GM23338 (cell line): ENCODE measurements around the gene CCDC57. TPM values are rescaled to one million over a fixed set of nuclear protein-coding genes. Genes with fewer than 3 reads are reported as not detected.

ENCODE experiments used
- ATAC-seq: fragments of 200-7000 bp; cut with Tn5 transposase; 3 replicates; pipeline ENCODE4 v1.9.1; 2020
- DNase-seq: peaks from one replicate; pipeline ENCODE4 v3.0.0-alpha.2; 2015; ENCODE audit warnings: low spot score
- H2AFZ ChIP-seq: fragments of 200-600 bp; sonication (generic); 2 replicates; pipeline ENCODE4 v1.8.0; 2016; ENCODE audit warnings: antibody characterized with exemption, mild to moderate bottlenecking, moderate library complexity
- H3F3A ChIP-seq: fragments of 200-600 bp; sonication (generic); replicated peaks from 2 replicates; pipeline ENCODE4 v1.8.0; 2017; ENCODE audit warnings: antibody characterized with exemption, mixed run types, low read depth
- H3K27ac ChIP-seq: fragments of 200-600 bp; sonication (generic); 2 replicates; pipeline ENCODE4 v1.6.1; 2016; ENCODE audit warnings: low read depth
- H3K27me3 ChIP-seq: fragments of 200-600 bp; sonication (generic); 2 replicates; pipeline ENCODE4 v1.8.0; 2016; ENCODE audit warnings: mild to moderate bottlenecking, mixed run types, moderate library complexity; ENCODE audit not compliant: insufficient read depth
- H3K36me3 ChIP-seq: fragments of 200-600 bp; sonication (generic); 2 replicates; pipeline ENCODE4 v1.8.0; 2016; ENCODE audit warnings: mild to moderate bottlenecking; ENCODE audit not compliant: insufficient read depth
- H3K4me1 ChIP-seq: fragments of 200-600 bp; sonication (generic); 2 replicates; pipeline ENCODE4 v1.8.0; 2016; ENCODE audit warnings: mild to moderate bottlenecking, moderate library complexity; ENCODE audit not compliant: insufficient read depth
- H3K4me2 ChIP-seq: fragments of 200-600 bp; sonication (generic); 2 replicates; pipeline ENCODE4 v1.7.1; 2017; ENCODE audit warnings: mixed run types
- H3K4me3 ChIP-seq: fragments of 200-600 bp; sonication (generic); 2 replicates; pipeline ENCODE4 v1.6.1; 2016; ENCODE audit warnings: mixed run types
- H3K79me2 ChIP-seq: fragments of 200-600 bp; sonication (generic); replicated peaks from 2 replicates; pipeline ENCODE4 v1.8.0; 2017; ENCODE audit warnings: mild to moderate bottlenecking; ENCODE audit not compliant: insufficient read depth
- H3K9me2 ChIP-seq: fragments of 200-600 bp; sonication (generic); 2 replicates; pipeline ENCODE4 v1.8.0; 2017; ENCODE audit not compliant: insufficient read depth
- H4K20me1 ChIP-seq: fragments of 200-600 bp; sonication (generic); replicated peaks from 2 replicates; pipeline ENCODE4 v1.8.0; 2017; ENCODE audit warnings: mild to moderate bottlenecking; ENCODE audit not compliant: insufficient read depth
- H3K27ac Mint-ChIP-seq: 2 replicates; pipeline ENCODE4 v1.8.0; 2020; ENCODE audit warnings: inconsistent platforms, mild to moderate bottlenecking, moderate library complexity, mixed read lengths
- H3K27me3 Mint-ChIP-seq: 3 replicates; pipeline ENCODE4 v1.8.0; 2022; ENCODE audit warnings: low read depth, mild to moderate bottlenecking, moderate library complexity, mixed read lengths, inconsistent platforms; ENCODE audit not compliant: insufficient read depth, poor library complexity
- H3K36me3 Mint-ChIP-seq: 3 replicates; pipeline ENCODE4 v1.8.0; 2021; ENCODE audit warnings: low read depth, mild to moderate bottlenecking, inconsistent platforms, moderate library complexity, mixed read lengths
- H3K4me1 Mint-ChIP-seq: 3 replicates; pipeline ENCODE4 v1.8.0; 2020; ENCODE audit warnings: mild to moderate bottlenecking, inconsistent platforms, mixed read lengths
- H3K4me3 Mint-ChIP-seq: 3 replicates; pipeline ENCODE4 v1.8.0; 2021; ENCODE audit warnings: moderate library complexity, mild to moderate bottlenecking, inconsistent platforms, mixed read lengths
- H3K9me3 Mint-ChIP-seq: 3 replicates; pipeline ENCODE4 v1.8.0; 2020; ENCODE audit warnings: moderate library complexity, mild to moderate bottlenecking, inconsistent platforms, mixed read lengths
- EZH2 ChIP-seq: fragments of 200-600 bp; sonication (generic); IDR thresholded peaks from one replicate; pipeline ENCODE4 v1.8.0; 2017; ENCODE audit warnings: antibody characterized with exemption, mild to moderate bottlenecking, low read depth; ENCODE audit not compliant: unreplicated experiment
- JUNB ChIP-seq: IDR thresholded peaks from one replicate; pipeline ENCODE4 v1.6.1; 2016; ENCODE audit warnings: antibody characterized with exemption; ENCODE audit not compliant: unreplicated experiment
- NANOG ChIP-seq: IDR thresholded peaks from 2 replicates; pipeline ENCODE4 v1.6.1; 2016; ENCODE audit warnings: antibody characterized with exemption, borderline replicate concordance
- POLR2AphosphoS5 ChIP-seq: IDR thresholded peaks from 2 replicates; pipeline ENCODE4 v1.6.1; 2016; ENCODE audit warnings: antibody characterized with exemption, low read depth
- ZNF331 ChIP-seq: fragments of 250-450 bp; sonication (Bioruptor Pico); IDR thresholded peaks from 2 replicates; pipeline ENCODE4 v1.5.0; 2020; ENCODE audit warnings: low read depth, mild to moderate bottlenecking, moderate library complexity
- polyA plus RNA-seq: library from polyadenylated mRNA; unstranded; fragments of >200 nt; fragmentation: Nextera tagmentation; extraction: Ambion mirVana; gene quantifications from 2 replicates; pipeline ENCODE4 v1.2.1, GENCODE V29; 2016
- total RNA-seq: library from RNA; depleted of rRNA; stranded (reverse); fragments of >200 nt; shearing (Covaris generic); gene quantifications from 2 replicates; pipeline ENCODE4 v1.2.3, GENCODE V29; 2014
- TF ChIP-seq, protein P1 (sequence below): IDR thresholded peaks from 2 replicates; pipeline ENCODE4 v1.6.1; 2016; ENCODE audit warnings: antibody characterized with exemption
- TF ChIP-seq, protein P2 (sequence below): IDR thresholded peaks from one replicate; pipeline ENCODE4 v1.6.1; 2018; ENCODE audit warnings: antibody characterized with exemption; ENCODE audit not compliant: unreplicated experiment
- TF ChIP-seq, protein P3 (sequence below): fragments of 250-450 bp; sonication (Bioruptor Pico); IDR thresholded peaks from 2 replicates; pipeline ENCODE4 v1.5.0; 2020; ENCODE audit warnings: mild to moderate bottlenecking, moderate library complexity

Gene CCDC57
- total and polyA plus RNA-seq, 2 experiments from 2014 or later, result 7.0 to 16.3 TPM

GRCh38 chr17:82180776-82181528, 31.7 kb downstream of the CCDC57 start (continued):
- TF ChIP-seq, protein P1, sequence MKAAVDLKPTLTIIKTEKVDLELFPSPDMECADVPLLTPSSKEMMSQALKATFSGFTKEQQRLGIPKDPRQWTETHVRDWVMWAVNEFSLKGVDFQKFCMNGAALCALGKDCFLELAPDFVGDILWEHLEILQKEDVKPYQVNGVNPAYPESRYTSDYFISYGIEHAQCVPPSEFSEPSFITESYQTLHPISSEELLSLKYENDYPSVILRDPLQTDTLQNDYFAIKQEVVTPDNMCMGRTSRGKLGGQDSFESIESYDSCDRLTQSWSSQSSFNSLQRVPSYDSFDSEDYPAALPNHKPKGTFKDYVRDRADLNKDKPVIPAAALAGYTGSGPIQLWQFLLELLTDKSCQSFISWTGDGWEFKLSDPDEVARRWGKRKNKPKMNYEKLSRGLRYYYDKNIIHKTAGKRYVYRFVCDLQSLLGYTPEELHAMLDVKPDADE, result no peak
- no peak for TF ChIP-seq JUNB
- TF ChIP-seq, protein P2, sequence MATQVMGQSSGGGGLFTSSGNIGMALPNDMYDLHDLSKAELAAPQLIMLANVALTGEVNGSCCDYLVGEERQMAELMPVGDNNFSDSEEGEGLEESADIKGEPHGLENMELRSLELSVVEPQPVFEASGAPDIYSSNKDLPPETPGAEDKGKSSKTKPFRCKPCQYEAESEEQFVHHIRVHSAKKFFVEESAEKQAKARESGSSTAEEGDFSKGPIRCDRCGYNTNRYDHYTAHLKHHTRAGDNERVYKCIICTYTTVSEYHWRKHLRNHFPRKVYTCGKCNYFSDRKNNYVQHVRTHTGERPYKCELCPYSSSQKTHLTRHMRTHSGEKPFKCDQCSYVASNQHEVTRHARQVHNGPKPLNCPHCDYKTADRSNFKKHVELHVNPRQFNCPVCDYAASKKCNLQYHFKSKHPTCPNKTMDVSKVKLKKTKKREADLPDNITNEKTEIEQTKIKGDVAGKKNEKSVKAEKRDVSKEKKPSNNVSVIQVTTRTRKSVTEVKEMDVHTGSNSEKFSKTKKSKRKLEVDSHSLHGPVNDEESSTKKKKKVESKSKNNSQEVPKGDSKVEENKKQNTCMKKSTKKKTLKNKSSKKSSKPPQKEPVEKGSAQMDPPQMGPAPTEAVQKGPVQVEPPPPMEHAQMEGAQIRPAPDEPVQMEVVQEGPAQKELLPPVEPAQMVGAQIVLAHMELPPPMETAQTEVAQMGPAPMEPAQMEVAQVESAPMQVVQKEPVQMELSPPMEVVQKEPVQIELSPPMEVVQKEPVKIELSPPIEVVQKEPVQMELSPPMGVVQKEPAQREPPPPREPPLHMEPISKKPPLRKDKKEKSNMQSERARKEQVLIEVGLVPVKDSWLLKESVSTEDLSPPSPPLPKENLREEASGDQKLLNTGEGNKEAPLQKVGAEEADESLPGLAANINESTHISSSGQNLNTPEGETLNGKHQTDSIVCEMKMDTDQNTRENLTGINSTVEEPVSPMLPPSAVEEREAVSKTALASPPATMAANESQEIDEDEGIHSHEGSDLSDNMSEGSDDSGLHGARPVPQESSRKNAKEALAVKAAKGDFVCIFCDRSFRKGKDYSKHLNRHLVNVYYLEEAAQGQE, result no peak

GRCh38 chr17:82179946-82180475, 32.6 kb downstream of the CCDC57 start:
- H3K4me3 ChIP-seq, result no peak overlapping the region
- Mint-ChIP-seq H3K27me3 (peaks cover 63% of the 10 kb centered on the region), H3K4me3 (no peak overlapping the region), H3K9me3 (no peaks in the 10 kb centered on the region), H3K27ac (no peak overlapping the region), H3K36me3 (peaks cover 7% of the 10 kb centered on the region), H3K4me1 (peaks cover 14% of the 10 kb centered on the region)
- no peaks in the 10 kb centered on the region for H3K9me2 ChIP-seq
- H3K4me2 ChIP-seq, result no peak overlapping the region
- H3K79me2 ChIP-seq, result no peaks in the 10 kb centered on the region
- H3K36me3 ChIP-seq, result no peaks in the 10 kb centered on the region
- H3K27me3 ChIP-seq, result peaks cover 53% of the 10 kb centered on the region
- no peaks in the 10 kb centered on the region for H3F3A ChIP-seq
- H3K27ac ChIP-seq, result no peak overlapping the region
- peaks cover 6% of the 10 kb centered on the region for H3K4me1 ChIP-seq
- peaks cover 15% of the 10 kb centered on the region for H4K20me1 ChIP-seq
- DNase-seq (no peak), ATAC-seq (no peak)
- no peak overlapping the region for H2AFZ ChIP-seq
- TF ChIP-seq, protein P3, sequence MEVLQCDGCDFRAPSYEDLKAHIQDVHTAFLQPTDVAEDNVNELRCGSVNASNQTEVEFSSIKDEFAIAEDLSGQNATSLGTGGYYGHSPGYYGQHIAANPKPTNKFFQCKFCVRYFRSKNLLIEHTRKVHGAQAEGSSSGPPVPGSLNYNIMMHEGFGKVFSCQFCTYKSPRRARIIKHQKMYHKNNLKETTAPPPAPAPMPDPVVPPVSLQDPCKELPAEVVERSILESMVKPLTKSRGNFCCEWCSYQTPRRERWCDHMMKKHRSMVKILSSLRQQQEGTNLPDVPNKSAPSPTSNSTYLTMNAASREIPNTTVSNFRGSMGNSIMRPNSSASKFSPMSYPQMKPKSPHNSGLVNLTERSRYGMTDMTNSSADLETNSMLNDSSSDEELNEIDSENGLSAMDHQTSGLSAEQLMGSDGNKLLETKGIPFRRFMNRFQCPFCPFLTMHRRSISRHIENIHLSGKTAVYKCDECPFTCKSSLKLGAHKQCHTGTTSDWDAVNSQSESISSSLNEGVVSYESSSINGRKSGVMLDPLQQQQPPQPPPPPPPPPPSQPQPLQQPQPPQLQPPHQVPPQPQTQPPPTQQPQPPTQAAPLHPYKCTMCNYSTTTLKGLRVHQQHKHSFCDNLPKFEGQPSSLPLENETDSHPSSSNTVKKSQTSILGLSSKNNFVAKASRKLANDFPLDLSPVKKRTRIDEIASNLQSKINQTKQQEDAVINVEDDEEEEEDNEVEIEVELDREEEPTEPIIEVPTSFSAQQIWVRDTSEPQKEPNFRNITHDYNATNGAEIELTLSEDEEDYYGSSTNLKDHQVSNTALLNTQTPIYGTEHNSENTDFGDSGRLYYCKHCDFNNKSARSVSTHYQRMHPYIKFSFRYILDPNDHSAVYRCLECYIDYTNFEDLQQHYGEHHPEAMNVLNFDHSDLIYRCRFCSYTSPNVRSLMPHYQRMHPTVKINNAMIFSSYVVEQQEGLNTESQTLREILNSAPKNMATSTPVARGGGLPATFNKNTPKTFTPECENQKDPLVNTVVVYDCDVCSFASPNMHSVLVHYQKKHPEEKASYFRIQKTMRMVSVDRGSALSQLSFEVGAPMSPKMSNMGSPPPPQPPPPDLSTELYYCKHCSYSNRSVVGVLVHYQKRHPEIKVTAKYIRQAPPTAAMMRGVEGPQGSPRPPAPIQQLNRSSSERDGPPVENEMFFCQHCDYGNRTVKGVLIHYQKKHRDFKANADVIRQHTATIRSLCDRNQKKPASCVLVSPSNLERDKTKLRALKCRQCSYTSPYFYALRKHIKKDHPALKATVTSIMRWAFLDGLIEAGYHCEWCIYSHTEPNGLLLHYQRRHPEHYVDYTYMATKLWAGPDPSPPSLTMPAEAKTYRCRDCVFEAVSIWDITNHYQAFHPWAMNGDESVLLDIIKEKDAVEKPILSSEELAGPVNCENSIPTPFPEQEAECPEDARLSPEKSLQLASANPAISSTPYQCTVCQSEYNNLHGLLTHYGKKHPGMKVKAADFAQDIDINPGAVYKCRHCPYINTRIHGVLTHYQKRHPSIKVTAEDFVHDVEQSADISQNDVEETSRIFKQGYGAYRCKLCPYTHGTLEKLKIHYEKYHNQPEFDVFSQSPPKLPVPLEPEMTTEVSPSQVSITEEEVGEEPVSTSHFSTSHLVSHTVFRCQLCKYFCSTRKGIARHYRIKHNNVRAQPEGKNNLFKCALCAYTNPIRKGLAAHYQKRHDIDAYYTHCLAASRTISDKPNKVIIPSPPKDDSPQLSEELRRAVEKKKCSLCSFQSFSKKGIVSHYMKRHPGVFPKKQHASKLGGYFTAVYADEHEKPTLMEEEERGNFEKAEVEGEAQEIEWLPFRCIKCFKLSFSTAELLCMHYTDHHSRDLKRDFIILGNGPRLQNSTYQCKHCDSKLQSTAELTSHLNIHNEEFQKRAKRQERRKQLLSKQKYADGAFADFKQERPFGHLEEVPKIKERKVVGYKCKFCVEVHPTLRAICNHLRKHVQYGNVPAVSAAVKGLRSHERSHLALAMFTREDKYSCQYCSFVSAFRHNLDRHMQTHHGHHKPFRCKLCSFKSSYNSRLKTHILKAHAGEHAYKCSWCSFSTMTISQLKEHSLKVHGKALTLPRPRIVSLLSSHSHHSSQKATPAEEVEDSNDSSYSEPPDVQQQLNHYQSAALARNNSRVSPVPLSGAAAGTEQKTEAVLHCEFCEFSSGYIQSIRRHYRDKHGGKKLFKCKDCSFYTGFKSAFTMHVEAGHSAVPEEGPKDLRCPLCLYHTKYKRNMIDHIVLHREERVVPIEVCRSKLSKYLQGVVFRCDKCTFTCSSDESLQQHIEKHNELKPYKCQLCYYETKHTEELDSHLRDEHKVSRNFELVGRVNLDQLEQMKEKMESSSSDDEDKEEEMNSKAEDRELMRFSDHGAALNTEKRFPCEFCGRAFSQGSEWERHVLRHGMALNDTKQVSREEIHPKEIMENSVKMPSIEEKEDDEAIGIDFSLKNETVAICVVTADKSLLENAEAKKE (CRISPR knock-in tag), result no peak
- TF ChIP-seq, protein P2, result no peak
- TF ChIP-seq NANOG, result no peak
- no peak for TF ChIP-seq ZNF331 (CRISPR knock-in tag)
- no peak for TF ChIP-seq EZH2
- TF ChIP-seq POLR2AphosphoS5, result no peak
